ENCODE measurements around the gene SRCAP. TPM values are rescaled to one million over a fixed set of nuclear protein-coding genes. Genes with fewer than 3 reads are reported as not detected.
A peak's percentile ranks its signal among the peaks of the same experiment; 100 is the strongest.

Gene SRCAP
- total RNA-seq (100 to 1,000 TPM in 3 of 5 donors, 10 to 100 TPM in 2; 82.8 to 124 (median 114) TPM), total RNA-seq (8.4 to 29.6 (median 15.5) reads per million in 29 experiments)
- total RNA-seq (2013), result 32.5 TPM

DNA sequence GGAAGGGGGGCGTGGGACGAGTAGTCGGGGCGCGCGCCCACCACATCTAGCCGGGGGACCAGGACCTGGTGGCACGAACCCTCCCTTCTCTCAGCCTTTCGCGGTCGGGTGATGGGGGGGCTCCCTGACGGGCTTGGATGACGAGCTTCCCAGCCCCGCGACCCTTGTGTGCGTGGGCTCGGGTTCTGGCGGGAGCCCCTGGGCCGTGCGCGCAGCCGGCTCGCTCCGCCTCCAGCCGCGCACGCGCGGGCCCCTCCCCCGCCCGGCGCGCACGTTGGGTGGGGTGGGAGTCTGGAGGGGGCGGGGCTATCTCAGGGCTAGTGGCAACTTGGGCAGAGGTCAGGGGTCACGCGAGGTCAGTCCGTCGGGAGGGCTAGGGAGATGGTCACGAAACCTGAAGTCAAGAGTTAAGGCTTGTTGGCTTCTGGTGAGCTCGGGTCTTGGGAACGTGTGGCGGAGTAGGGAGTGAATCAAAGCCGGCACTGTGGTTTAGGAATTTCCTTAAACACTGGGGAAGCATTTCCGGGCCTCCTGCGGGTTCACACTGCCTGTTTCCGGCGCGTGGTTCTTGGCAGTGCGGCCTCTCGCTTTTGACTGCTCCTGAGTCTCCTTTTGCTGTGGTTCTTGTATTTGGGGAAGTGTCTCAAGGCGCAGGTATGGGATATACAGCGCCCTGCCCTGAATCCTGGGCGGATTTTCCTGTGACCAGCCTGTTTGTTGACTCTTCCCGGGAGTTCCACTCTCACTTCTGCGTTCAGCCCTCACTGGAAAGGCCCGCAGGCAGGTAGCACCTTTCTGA is at the start of gene SRCAP:
SRCAP (plus strand) TSS at position 356 of the 799 bp plus-strand sequence. CDS start 1,654 bp downstream, outside the sequence.
- H3K4me3 ChIP-seq (ENCODE audit: control insufficient read depth in 1 of 2, extremely low read depth in 1 of 2, low read length in 1 of 2), result peak within 1 kb of the TSS; percentile 82 to 95
- H3K27ac ChIP-seq (ENCODE audit: low read length), result peak within 1 kb of the TSS; percentile 100
- ATAC-seq (replicated peaks in 1 of 4) (peak; percentile 28 to 42 (median 34)), DNase-seq (peak in 27 of 35 experiments; percentile 7 to 84 (median 67))
- no peaks in the 10 kb centered on the region for H3K27me3 Mint-ChIP-seq
- H3K27ac Mint-ChIP-seq, result peak within 1 kb of the TSS; percentile 100
- H3K4me3 Mint-ChIP-seq, result peak within 1 kb of the TSS; percentile 84 to 97 (median 92)
- H3K36me3 Mint-ChIP-seq, result peaks cover 15% of the 10 kb centered on the region
- H3K27me3 ChIP-seq (replicated peaks in 1 of 2; ENCODE audit: control insufficient read depth in 2 of 2, extremely low read depth in 1 of 2, insufficient read depth in 2 of 2, low read length in 1 of 2), result no peaks in the 10 kb centered on the region
- peaks cover 33 to 34% (median 33%) of the 10 kb centered on the region in 3 donors for H3K4me1 Mint-ChIP-seq
- H3K36me3 ChIP-seq (ENCODE audit: control insufficient read depth in 2 of 2, extremely low read depth in 1 of 2, insufficient read depth in 1 of 2, low read length in 1 of 2), result peaks cover 4 to 40% of the 10 kb centered on the region in 2 donors
- CTCF ChIA-PET, result no interaction called here
- WGBS (ENCODE audit: insufficient coverage), result under 1% methylated on average over 38 of the region's 57 CpGs
- H3K9me3 Mint-ChIP-seq, result no peaks in the 10 kb centered on the region
- POLR2A ChIA-PET, result interaction anchor here in 1 of 2 donors (0.7 kb wide), 1 partner anchor 776 kb away, joined by 3 read pairs; no protein-coding TSS in a partner anchor
- H3K4me1 ChIP-seq (ENCODE audit: control insufficient read depth in 1 of 2, extremely low read depth in 1 of 2, insufficient read depth in 2 of 2, low read length in 2 of 2), result peaks cover 9 to 28% of the 10 kb centered on the region in 2 experiments
- no peaks in the 10 kb centered on the region for H3K9me3 ChIP-seq

DNA sequence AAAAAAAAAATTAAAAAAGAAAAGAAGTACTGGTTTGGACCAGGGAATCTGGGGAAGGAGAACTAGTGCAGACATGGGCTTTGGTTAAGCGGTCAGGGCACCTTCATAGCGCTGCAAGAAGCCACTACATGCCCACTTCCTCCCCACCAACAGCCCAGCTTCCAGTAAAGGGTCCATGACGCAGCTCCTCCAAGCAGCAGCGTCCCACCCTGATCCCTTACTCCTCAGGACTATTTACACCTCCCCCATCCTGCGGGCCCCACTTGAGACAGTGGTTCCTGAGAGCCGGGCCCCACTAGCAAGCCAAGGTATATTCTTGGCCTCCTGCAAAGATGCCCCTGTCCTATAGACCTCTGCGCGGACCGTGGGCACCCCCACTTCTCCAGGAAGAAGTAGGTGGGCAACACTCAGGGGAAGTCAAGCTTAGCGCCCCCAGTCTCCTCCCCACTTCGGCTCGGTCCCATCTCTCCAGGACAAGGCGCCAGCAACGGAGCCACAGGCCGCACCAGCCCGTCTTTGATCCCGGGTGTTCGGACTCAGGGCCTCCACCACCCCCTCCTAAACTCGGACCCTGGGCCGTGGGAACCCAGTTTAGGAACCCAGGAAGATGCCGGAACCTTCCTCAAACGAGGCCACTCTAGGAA is 49.1 kb upstream of the SRCAP start:
- Histone ChIP-seq H3K27ac (ENCODE audit: low read length) (peak overlapping the region; percentile 98), H3K4me1 (ENCODE audit: control insufficient read depth in 1 of 2, extremely low read depth in 1 of 2, insufficient read depth in 2 of 2, low read length in 2 of 2) (peaks cover 4 to 28% of the 10 kb centered on the region in 2 experiments), H3K4me3 (ENCODE audit: control insufficient read depth in 1 of 2, extremely low read depth in 1 of 2, low read length in 1 of 2) (peak overlapping the region; percentile 93 to 99), H3K9me3 (no peaks in the 10 kb centered on the region), H3K27me3 (replicated peaks in 1 of 2; ENCODE audit: control insufficient read depth in 2 of 2, extremely low read depth in 1 of 2, insufficient read depth in 2 of 2, low read length in 1 of 2) (no peaks in the 10 kb centered on the region), H3K36me3 (ENCODE audit: control insufficient read depth in 2 of 2, extremely low read depth in 1 of 2, insufficient read depth in 1 of 2, low read length in 1 of 2) (peaks cover 7 to 31% of the 10 kb centered on the region in 2 donors)
- ChIA-PET POLR2A (interaction anchor here (0.6 to 0.7 kb wide), 5 partner anchors 14 to 1711 kb away, joined by 3 to 9 read pairs (median 3); partner anchors contain the start of gene ZNF764 (in 1 of the 2)), CTCF (interaction anchor here in 1 of 2 donors (0.6 to 2.2 kb wide), 11 partner anchors 9 to 809 kb away, joined by 3 to 8 read pairs (median 6); partner anchors contain the start of genes DCTPP1 and FBRS)
- Mint-ChIP-seq H3K9me3 (no peaks in the 10 kb centered on the region), H3K4me3 (peak overlapping the region; percentile 92 to 100 (median 98)), H3K36me3 (peaks cover 11% of the 10 kb centered on the region), H3K27ac (peak overlapping the region; percentile 98 to 99), H3K27me3 (no peaks in the 10 kb centered on the region), H3K4me1 (peaks cover 27 to 29% (median 27%) of the 10 kb centered on the region in 3 donors)
- peak in 16 of 35 experiments; percentile 20 to 59 (median 28) for DNase-seq
- peak in 3 of 4 experiments; percentile 0 to 2 (median 2) for ATAC-seq (replicated peaks in 1 of 4)
- 54% methylated on average over 20 of the region's 22 CpGs for WGBS (ENCODE audit: insufficient coverage)

DNA sequence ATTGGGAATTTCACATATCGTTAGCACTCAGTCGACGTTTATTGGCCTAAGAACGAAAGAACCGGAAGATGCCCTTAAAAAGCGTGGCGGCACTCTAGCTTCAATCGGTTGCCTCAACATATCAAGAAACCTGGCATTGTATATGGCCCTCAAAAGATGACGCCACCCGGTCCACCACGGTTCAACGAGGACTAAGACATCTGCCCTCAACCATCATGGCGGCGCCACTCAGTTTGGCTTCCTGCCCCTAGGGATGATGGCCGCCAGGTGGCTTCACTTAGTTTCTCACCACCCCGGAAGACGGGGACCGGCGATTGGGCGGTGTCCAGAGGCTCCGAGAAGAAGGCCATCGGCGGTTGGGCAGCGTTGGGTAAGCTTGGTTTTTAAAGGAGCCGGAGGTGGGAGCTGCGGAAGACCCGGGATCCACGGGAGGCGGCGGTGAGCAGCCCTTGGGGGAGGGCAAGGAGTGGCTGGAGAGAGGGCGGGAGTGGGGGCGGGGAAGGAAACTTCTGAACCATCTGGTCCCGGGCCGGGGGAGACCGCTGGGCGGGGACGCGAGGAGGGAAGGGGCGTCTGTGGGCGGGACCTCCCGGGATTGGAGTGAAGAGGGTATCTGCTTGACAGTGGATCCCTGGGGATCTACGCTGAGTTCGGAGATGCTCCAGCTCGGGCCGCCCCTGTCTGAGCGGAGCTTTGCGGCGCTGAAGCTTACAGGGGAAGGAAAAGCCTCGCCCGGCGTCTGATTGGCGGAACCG is 48.4 kb upstream of the SRCAP start, which contains the start of gene PRR14:
PRR14 (plus strand) TSS at position 592 of the 755 bp plus-strand sequence. CDS start 686 bp downstream, outside the sequence.
- peak within 1 kb of the TSS; percentile 93 to 99 for H3K4me3 ChIP-seq (ENCODE audit: control insufficient read depth in 1 of 2, extremely low read depth in 1 of 2, low read length in 1 of 2)
- H3K27me3 Mint-ChIP-seq, result no peaks in the 10 kb centered on the region
- H3K4me1 Mint-ChIP-seq, result peaks cover 27 to 29% (median 29%) of the 10 kb centered on the region in 3 donors
- H3K9me3 Mint-ChIP-seq, result no peaks in the 10 kb centered on the region
- ChIA-PET POLR2A (interaction anchor here (0.6 to 0.7 kb wide), 5 partner anchors 8 to 1711 kb away, joined by 3 to 9 read pairs (median 4); no protein-coding TSS in a partner anchor), CTCF (interaction anchor here (0.6 to 2.2 kb wide), 12 partner anchors 8 to 808 kb away, joined by 3 to 8 read pairs (median 5); partner anchors contain the start of genes DCTPP1 (in 1 of the 2) and FBRS (in 1 of the 2))
- H3K27ac ChIP-seq (ENCODE audit: low read length), result peak within 1 kb of the TSS; percentile 98
- H3K27me3 ChIP-seq (replicated peaks in 1 of 2; ENCODE audit: control insufficient read depth in 2 of 2, extremely low read depth in 1 of 2, insufficient read depth in 2 of 2, low read length in 1 of 2), result no peaks in the 10 kb centered on the region
- peak within 1 kb of the TSS; percentile 92 to 100 (median 98) for H3K4me3 Mint-ChIP-seq
- WGBS (ENCODE audit: insufficient coverage), result 1% methylated on average over 40 of the region's 53 CpGs
- H3K27ac Mint-ChIP-seq, result peak within 1 kb of the TSS; percentile 98 to 99
- no peaks in the 10 kb centered on the region for H3K9me3 ChIP-seq
- H3K4me1 ChIP-seq (ENCODE audit: control insufficient read depth in 1 of 2, extremely low read depth in 1 of 2, insufficient read depth in 2 of 2, low read length in 2 of 2), result peaks cover 4 to 28% of the 10 kb centered on the region in 2 experiments
- H3K36me3 Mint-ChIP-seq, result peaks cover 15% of the 10 kb centered on the region
- ATAC-seq (replicated peaks in 1 of 4) (peak; percentile 86 to 88 (median 87)), DNase-seq (peak; percentile 94 to 99 (median 98))
- H3K36me3 ChIP-seq (ENCODE audit: control insufficient read depth in 2 of 2, extremely low read depth in 1 of 2, insufficient read depth in 1 of 2, low read length in 1 of 2), result peaks cover 10 to 38% of the 10 kb centered on the region in 2 donors

DNA sequence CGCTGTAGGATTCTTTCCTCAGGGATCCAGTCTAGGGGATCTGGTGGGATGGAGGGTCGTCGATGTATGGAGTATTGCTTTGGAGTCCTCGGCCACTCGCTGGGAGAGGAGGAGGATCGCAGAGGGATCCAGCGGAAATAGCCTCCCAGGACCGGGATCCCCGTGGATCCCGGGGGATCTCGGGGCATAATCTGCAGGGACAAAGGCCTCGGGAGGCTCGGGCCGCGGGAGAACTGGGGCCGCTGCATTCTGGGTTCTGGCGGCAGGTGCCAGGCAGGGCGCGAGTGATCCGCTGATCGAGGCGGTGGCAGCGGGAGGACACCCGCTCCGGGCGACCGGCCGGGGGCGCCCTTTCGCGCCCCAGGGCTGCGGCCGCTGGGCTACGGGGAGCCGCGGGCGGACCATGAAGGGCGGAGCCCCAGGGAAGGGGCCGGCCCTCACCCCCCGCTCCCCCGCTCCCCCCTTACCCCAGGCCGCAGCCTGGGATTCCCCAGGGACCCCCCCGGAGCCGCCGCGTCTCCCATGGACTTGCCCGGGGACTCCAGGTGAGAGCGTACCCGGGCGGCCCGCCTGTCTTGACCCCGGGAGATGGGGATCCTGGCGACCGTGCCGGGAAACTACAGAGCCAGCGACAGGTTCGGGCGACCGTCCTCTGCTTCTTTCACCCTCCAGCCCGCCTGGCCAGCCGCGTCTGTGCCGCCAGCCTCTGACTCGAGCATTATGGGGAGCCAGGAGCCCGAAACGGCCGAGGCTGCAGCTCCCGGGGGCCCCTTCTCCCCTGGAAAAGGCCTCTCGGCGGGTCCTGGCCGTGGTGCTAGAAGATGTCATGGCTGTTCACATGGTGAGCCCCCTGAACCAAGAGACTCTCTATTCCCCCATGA is 47.6 kb upstream of the SRCAP start:
- H3K9me3 ChIP-seq, result no peaks in the 10 kb centered on the region
- peak overlapping the region; percentile 92 to 100 (median 98) for H3K4me3 Mint-ChIP-seq
- under 1% methylated on average over 55 of the region's 71 CpGs for WGBS (ENCODE audit: insufficient coverage)
- peaks cover 21% of the 10 kb centered on the region for H3K36me3 Mint-ChIP-seq
- H3K27ac Mint-ChIP-seq, result peak overlapping the region; percentile 98 to 99
- ChIA-PET POLR2A (interaction anchor here in 1 of 2 donors (0.6 kb wide), 1 partner anchor 7 kb away, joined by 4 read pairs; no protein-coding TSS in a partner anchor), CTCF (interaction anchor here (0.6 to 2.2 kb wide), 7 partner anchors 9 to 222 kb away, joined by 3 to 8 read pairs (median 4); partner anchors contain the start of gene DCTPP1 (in 1 of the 2))
- no peaks in the 10 kb centered on the region for H3K27me3 Mint-ChIP-seq
- ATAC-seq (replicated peaks in 1 of 4), result peak; percentile 59 to 67 (median 64)
- DNase-seq, result peak; percentile 43 to 87 (median 62)
- peaks cover 4 to 33% of the 10 kb centered on the region in 2 experiments for H3K4me1 ChIP-seq (ENCODE audit: control insufficient read depth in 1 of 2, extremely low read depth in 1 of 2, insufficient read depth in 2 of 2, low read length in 2 of 2)
- H3K27ac ChIP-seq (ENCODE audit: low read length), result peak overlapping the region; percentile 98
- H3K9me3 Mint-ChIP-seq, result no peaks in the 10 kb centered on the region
- peaks cover 30 to 33% (median 32%) of the 10 kb centered on the region in 3 donors for H3K4me1 Mint-ChIP-seq
- H3K36me3 ChIP-seq (ENCODE audit: control insufficient read depth in 2 of 2, extremely low read depth in 1 of 2, insufficient read depth in 1 of 2, low read length in 1 of 2), result peaks cover 12 to 46% of the 10 kb centered on the region in 2 donors
- no peaks in the 10 kb centered on the region for H3K27me3 ChIP-seq (replicated peaks in 1 of 2; ENCODE audit: control insufficient read depth in 2 of 2, extremely low read depth in 1 of 2, insufficient read depth in 2 of 2, low read length in 1 of 2)
- H3K4me3 ChIP-seq (ENCODE audit: control insufficient read depth in 1 of 2, extremely low read depth in 1 of 2, low read length in 1 of 2), result peak overlapping the region; percentile 93 to 99

DNA sequence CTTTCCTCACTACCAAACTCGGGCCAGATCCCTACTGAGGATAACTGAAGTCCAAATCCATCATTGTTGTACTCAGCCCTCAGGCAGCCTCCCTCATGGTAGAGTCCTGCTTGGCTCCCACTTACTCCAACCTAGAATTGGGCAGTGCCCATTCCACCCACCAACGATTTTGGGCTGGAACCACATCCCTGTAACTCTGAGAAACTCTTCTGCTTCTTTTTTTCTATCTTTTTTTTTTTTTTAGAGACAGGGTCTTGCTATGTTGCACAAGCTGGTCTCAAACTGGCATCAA is 47.0 kb upstream of the SRCAP start:
- H3K27me3 ChIP-seq (replicated peaks in 1 of 2; ENCODE audit: control insufficient read depth in 2 of 2, extremely low read depth in 1 of 2, insufficient read depth in 2 of 2, low read length in 1 of 2), result no peaks in the 10 kb centered on the region
- ChIA-PET POLR2A (no interaction called here), CTCF (no interaction called here)
- Mint-ChIP-seq H3K4me1 (peaks cover 36 to 37% (median 37%) of the 10 kb centered on the region in 3 donors), H3K4me3 (peak overlapping the region; percentile 78 to 92 (median 82)), H3K36me3 (peaks cover 22% of the 10 kb centered on the region), H3K9me3 (no peaks in the 10 kb centered on the region), H3K27me3 (no peaks in the 10 kb centered on the region), H3K27ac (peak overlapping the region; percentile 80 to 81)
- DNase-seq (no peak), ATAC-seq (replicated peaks in 1 of 4) (no peak)
- no peaks in the 10 kb centered on the region for H3K9me3 ChIP-seq
- H3K27ac ChIP-seq (ENCODE audit: low read length), result peak overlapping the region; percentile 95
- 6% methylated on average over 2 of the region's 2 CpGs for whole genome bisulfite sequencing (ENCODE audit: insufficient coverage)
- peaks cover 12 to 51% of the 10 kb centered on the region in 2 donors for H3K36me3 ChIP-seq (ENCODE audit: control insufficient read depth in 2 of 2, extremely low read depth in 1 of 2, insufficient read depth in 1 of 2, low read length in 1 of 2)
- H3K4me1 ChIP-seq (ENCODE audit: control insufficient read depth in 1 of 2, extremely low read depth in 1 of 2, insufficient read depth in 2 of 2, low read length in 2 of 2), result peaks cover 5 to 38% of the 10 kb centered on the region in 2 experiments
- H3K4me3 ChIP-seq (ENCODE audit: control insufficient read depth in 1 of 2, extremely low read depth in 1 of 2, low read length in 1 of 2), result peak overlapping the region; percentile 51 to 99
